SK-N-SH (cell line): ENCODE data around the gene PLXDC1. TPM values are rescaled to one million over a fixed set of nuclear protein-coding genes. Genes with fewer than 3 reads are reported as not detected.

ENCODE experiments used
- CTCF ChIA-PET: fragments of 300-600, 350-600 bp; formaldehyde crosslinking; extraction: SDS; loops from one replicate; lab custom pipeline; 2021; lab: Yijun Ruan, JAX
- POLR2A ChIA-PET: fragments of 350-600 bp; sonication (Branson Sonifier 250); formaldehyde crosslinking; extraction: SDS; loops from one replicate; lab custom pipeline; 2020; ENCODE audit warnings: antibody characterized with exemption, inconsistent platforms; lab: Yijun Ruan, JAX
- DNase-seq: peaks from one replicate; pipeline ENCODE4 v3.0.0; 2012
- H2AFZ ChIP-seq: fragments of 200-600 bp; sonication (generic); 2 replicates; pipeline ENCODE4 v1.8.1; 2016; ENCODE audit warnings: antibody characterized with exemption, mild to moderate bottlenecking, low read depth
- H3F3A ChIP-seq: fragments of 200-600 bp; sonication (generic); replicated peaks from 2 replicates; pipeline ENCODE3; 2016; ENCODE audit warnings: antibody characterized with exemption, mild to moderate bottlenecking; ENCODE audit not compliant: insufficient read depth
- H3K27ac ChIP-seq, 2 experiments: fragments of 200-500 bp in 1 of 2; fragments of 200-600 bp in 1 of 2; sonication (Bioruptor generic) in 1 of 2; sonication (generic), shearing (Covaris generic) in 1 of 2; 2 replicates each; pipeline versions ENCODE4 v1.5.1 to v1.6.1; 2014 to 2016; ENCODE audit warnings: low read depth in 2 of 2, inconsistent platforms in 1 of 2, low read length in 1 of 2, mild to moderate bottlenecking in 1 of 2, mixed read lengths in 1 of 2
- H3K27me3 ChIP-seq: fragments of 200-600 bp; sonication (generic), shearing (Covaris generic); 2 replicates; pipeline ENCODE4 v1.6.1; 2016; ENCODE audit warnings: mixed run types; ENCODE audit not compliant: insufficient read depth
- H3K36me3 ChIP-seq, 2 experiments: fragments of 200-500 bp in 1 of 2; fragments of 200-600 bp in 1 of 2; sonication (Bioruptor generic) in 1 of 2; sonication (generic) in 1 of 2; replicated peaks in 1 of 2; 2 replicates each; pipeline versions ENCODE3 to v1.5.1; 2014 to 2016; ENCODE audit warnings: low read length in 1 of 2, mild to moderate bottlenecking in 1 of 2; ENCODE audit not compliant: insufficient read depth in 2 of 2, control insufficient read depth in 1 of 2
- H3K4me1 ChIP-seq, 2 experiments: fragments of 200-500 bp in 1 of 2; fragments of 200-600 bp in 1 of 2; sonication (Bioruptor generic) in 1 of 2; sonication (generic), shearing (Covaris generic) in 1 of 2; 2 replicates each; pipeline versions ENCODE4 v1.5.1 to v1.6.1; 2014 to 2016; ENCODE audit warnings: low read depth in 1 of 2, low read length in 1 of 2, mixed run types in 1 of 2; ENCODE audit not compliant: insufficient read depth in 2 of 2, control insufficient read depth in 1 of 2
- H3K4me2 ChIP-seq: fragments of 200-600 bp; sonication (generic), shearing (Covaris generic); 2 replicates; pipeline ENCODE4 v1.6.1; 2017; ENCODE audit warnings: mixed run types
- H3K4me3 ChIP-seq, 2 experiments: fragments of 200-500 bp in 1 of 2; fragments of 200-600 bp in 1 of 2; sonication (Bioruptor generic) in 1 of 2; sonication (generic), shearing (Covaris generic) in 1 of 2; 2 replicates each; pipeline versions ENCODE4 v1.5.1 to v1.8.1; 2014 to 2016; ENCODE audit warnings: low read depth in 2 of 2, inconsistent platforms in 1 of 2, low read length in 1 of 2, mild to moderate bottlenecking in 1 of 2, mixed read lengths in 1 of 2, moderate library complexity in 1 of 2
- H3K79me2 ChIP-seq: fragments of 200-600 bp; sonication (generic); 2 replicates; pipeline ENCODE4 v1.8.1; 2017; ENCODE audit warnings: mild to moderate bottlenecking; ENCODE audit not compliant: insufficient read depth
- H3K9ac ChIP-seq: fragments of 200-600 bp; sonication (generic); 2 replicates; pipeline ENCODE4 v1.6.1; 2017; ENCODE audit warnings: mixed run types
- H3K9me2 ChIP-seq: fragments of 200-600 bp; sonication (generic); 2 replicates; pipeline ENCODE4 v1.6.1; 2017; ENCODE audit warnings: mixed run types
- H3K9me3 ChIP-seq: fragments of 200-600 bp; sonication (generic); 2 replicates; pipeline ENCODE4 v1.6.1; 2017; ENCODE audit warnings: mixed run types, mild to moderate bottlenecking, moderate library complexity
- H4K20me1 ChIP-seq: fragments of 200-600 bp; sonication (generic); 2 replicates; pipeline ENCODE4 v1.6.1; 2017; ENCODE audit warnings: mild to moderate bottlenecking, mixed run types; ENCODE audit not compliant: insufficient read depth
- CHD2 ChIP-seq: fragments of 150-350 bp; IDR thresholded peaks from 2 replicates; pipeline ENCODE4 v1.6.1; 2018; ENCODE audit warnings: low read length; ENCODE audit not compliant: partially characterized antibody
- EZH2phosphoT487 ChIP-seq: fragments of 200-600 bp; sonication (generic); IDR thresholded peaks from 2 replicates; pipeline ENCODE4 v1.6.1; 2017; ENCODE audit warnings: low read depth, mixed run types, mild to moderate bottlenecking, antibody characterized with exemption, moderate library complexity, borderline replicate concordance
- MEF2A ChIP-seq: IDR thresholded peaks from 2 replicates; pipeline ENCODE4 v1.4.0; 2012; ENCODE audit warnings: low read depth, borderline replicate concordance
- POLR2AphosphoS5 ChIP-seq: IDR thresholded peaks from 2 replicates; pipeline ENCODE4 v1.6.1; 2012; ENCODE audit warnings: low read depth, low read length
- RCOR1 ChIP-seq: fragments of 150-350 bp; IDR thresholded peaks from 2 replicates; pipeline ENCODE4 v1.6.1; 2017; ENCODE audit warnings: antibody characterized with exemption, low read length
- REST ChIP-seq: IDR thresholded peaks from 2 replicates; pipeline ENCODE4 v1.6.1; 2012; ENCODE audit warnings: mild to moderate bottlenecking, low read depth, low read length, moderate library complexity
- RFX5 ChIP-seq: IDR thresholded peaks from 2 replicates; pipeline ENCODE4 v1.6.1; 2012; ENCODE audit warnings: mild to moderate bottlenecking, improper control_type of control experiment, low read length
- SIN3A ChIP-seq: IDR thresholded peaks from 2 replicates; pipeline ENCODE4 v1.6.1; 2012; ENCODE audit warnings: low read depth, mild to moderate bottlenecking, low read length, moderate library complexity, borderline replicate concordance
- TEAD4 ChIP-seq: IDR thresholded peaks from 2 replicates; pipeline ENCODE4 v1.4.0; 2012; ENCODE audit warnings: mild to moderate bottlenecking, borderline replicate concordance; ENCODE audit not compliant: insufficient read depth
- USF2 ChIP-seq: fragments of 150-350 bp; IDR thresholded peaks from 2 replicates; pipeline ENCODE4 v1.6.1; 2017; ENCODE audit warnings: antibody characterized with exemption, low read length, low read depth, borderline replicate concordance
- YY1 ChIP-seq: IDR thresholded peaks from 2 replicates; pipeline ENCODE4 v1.4.0; 2012; ENCODE audit warnings: low read depth, mild to moderate bottlenecking
- WGBS: methylation state at CpG from one replicate; pipeline ENCODE4 v1.1.6; 2017; ENCODE audit warnings: low lambda C conversion rate; 5-methylcytosine and 5-hydroxymethylcytosine counted together
- polyA plus RNA-seq, 3 experiments: library from polyadenylated mRNA; depleted of rRNA; stranded (reverse); fragments of >200 nt; gene quantifications; 2 replicates each; pipeline ENCODE4 v1.2.3, GENCODE V29; 2012
- TF ChIP-seq, protein P1 (sequence below): IDR thresholded peaks from 2 replicates; pipeline ENCODE4 v1.4.0; 2012; ENCODE audit warnings: low read depth, borderline replicate concordance

PLXDC1 gene
- polyA plus RNA-seq, 1 of the 3 experiments (the other 2 are of a cell fraction): 1.5 TPM

DNA sequence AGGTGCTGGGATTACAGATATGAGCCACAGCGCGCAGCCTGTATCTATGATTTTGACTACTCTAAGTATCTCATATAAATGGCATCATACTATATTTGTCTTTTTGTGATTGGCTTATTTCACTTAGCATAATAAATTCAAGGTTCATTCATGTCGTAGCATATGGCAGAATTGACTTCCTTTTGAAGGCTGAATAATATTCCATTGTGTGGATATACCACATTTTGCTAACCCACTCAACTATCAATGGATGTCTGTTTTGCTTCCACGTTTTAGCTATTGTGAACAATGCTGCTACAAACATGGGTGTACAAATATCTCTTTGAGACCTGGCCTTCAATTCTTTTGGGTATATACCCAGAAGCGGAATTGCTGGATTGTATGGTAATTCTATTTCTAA is 10.1 kb downstream of the PLXDC1 start (continued):
- TF ChIP-seq, protein P1, sequence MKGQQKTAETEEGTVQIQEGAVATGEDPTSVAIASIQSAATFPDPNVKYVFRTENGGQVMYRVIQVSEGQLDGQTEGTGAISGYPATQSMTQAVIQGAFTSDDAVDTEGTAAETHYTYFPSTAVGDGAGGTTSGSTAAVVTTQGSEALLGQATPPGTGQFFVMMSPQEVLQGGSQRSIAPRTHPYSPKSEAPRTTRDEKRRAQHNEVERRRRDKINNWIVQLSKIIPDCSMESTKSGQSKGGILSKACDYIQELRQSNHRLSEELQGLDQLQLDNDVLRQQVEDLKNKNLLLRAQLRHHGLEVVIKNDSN: no peak
- TF ChIP-seq RCOR1 (no peak), RFX5 (no peak), USF2 (no peak), YY1 (no peak), MEF2A (no peak), POLR2AphosphoS5 (no peak), CHD2 (no peak)

GRCh38 chr17:39139561-39139960 is 11.9 kb downstream of the PLXDC1 start:
- Histone ChIP-seq H3K9me3 (no peaks in the 10 kb centered on the region), H3K79me2 (no peaks in the 10 kb centered on the region), H3K4me3 (no peak overlapping the region), H3K36me3 (no peaks in the 10 kb centered on the region), H3K27ac (no peak overlapping the region), H3K4me2 (peak overlapping the region; percentile 28; the same call in 1 of the 2 replicates), H3K9ac (no peak overlapping the region), H4K20me1 (no peaks in the 10 kb centered on the region), H3K4me1 (peaks cover 0 to 22% of the 10 kb centered on the region in 2 experiments; a peak in 1 of 4 replicates), H3K9me2 (no peaks in the 10 kb centered on the region), H3K27me3 (no peaks in the 10 kb centered on the region), H3F3A (no peaks in the 10 kb centered on the region), H2AFZ (no peak overlapping the region)
- ChIA-PET CTCF (no interaction called here), POLR2A (no interaction called here)
- DNase-seq: no peak
- WGBS: 91% methylated on average over 8 of the region's 9 CpGs
- no peak for TF ChIP-seq TEAD4
- TF ChIP-seq REST: no peak
- no peak for TF ChIP-seq SIN3A
- no peak for TF ChIP-seq EZH2phosphoT487
